HG02884 (cell line): ENCODE results near the gene MYBPH.

Source experiments
- ATAC-seq: cut with Tn5 transposase; IDR thresholded peaks from one replicate; pipeline ENCODE4 v1.9.1; 2021; ENCODE audit warnings: mild to moderate bottlenecking, moderate library complexity; ENCODE audit not compliant: unreplicated experiment

MYBPH gene

DNA sequence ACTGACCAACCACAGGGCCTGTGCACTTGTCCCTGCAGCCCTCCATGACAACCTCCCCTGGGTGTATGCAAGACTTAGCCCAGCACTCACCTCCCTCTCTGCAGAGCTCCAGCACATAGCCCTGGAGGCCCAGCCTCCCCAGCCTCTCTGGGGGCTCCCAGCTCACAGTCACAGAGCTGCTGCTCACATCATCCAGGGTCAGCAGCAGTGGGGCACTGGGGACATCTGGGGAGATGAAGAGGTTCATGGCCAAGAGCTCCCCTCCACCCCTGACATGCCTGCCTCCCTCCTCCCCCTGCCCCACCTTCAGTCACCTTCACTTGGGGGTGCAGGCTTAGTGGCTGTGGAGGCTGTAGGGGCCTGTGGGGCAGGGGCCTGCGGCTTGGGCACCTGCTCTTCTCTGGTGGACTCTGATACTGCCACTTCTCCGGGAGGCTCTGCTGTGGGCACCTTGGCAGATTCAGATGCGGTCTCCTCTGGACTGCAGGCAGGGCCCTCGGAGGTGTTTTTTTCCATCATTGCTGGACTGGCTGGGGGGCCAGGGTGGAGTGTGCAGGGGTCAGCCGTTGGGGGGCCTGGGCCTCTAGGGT lies at the start of gene MYBPH:
Gene MYBPH (minus strand): TSS at position 590 of the 590 bp plus-strand sequence. CDS start 71 bp downstream, at position 519.
- ATAC-seq = no peak

- ATAC-seq = no peak
Measured at GRCh38 chr1:203225071-203225470, 49.4 kb upstream of the MYBPH start.

DNA sequence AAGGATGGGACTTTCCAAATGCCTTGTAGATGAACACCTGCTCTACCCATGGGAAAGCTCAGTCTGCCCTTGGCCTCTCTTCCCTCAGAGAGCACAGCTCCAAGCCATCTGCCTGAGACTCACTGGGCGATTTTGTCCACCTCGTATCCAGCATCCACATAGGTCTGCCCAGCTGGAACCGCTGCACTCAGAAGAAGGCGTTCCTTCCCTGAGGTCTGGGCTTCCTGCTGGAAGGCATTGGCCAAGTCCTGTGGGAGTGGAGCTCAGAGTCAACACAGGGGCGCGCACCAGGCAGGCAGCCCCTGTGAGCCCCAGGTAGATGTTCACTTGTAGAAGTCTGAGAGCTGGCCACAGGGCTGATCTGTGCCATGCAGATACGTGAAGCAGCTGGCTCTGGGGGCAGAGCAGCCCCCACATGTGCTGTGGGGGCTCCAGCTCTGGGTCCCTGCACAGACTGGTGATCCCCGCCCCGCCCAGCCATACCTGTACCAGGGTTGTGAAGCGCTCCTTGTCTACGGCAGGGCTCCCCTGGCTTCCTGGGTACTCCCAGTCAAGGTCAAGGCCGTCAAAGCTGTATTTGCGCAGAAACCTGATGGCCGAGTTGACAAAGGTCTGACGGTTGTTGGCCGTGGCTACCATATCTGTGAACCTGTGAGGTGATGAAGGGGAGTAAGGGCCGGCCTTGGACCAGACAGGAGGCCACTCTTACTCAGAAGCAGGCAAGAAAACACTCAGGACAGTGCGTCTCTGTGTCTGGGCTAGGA lies 47.6 kb upstream of the MYBPH start:
- ATAC-seq = no peak

- no peak for ATAC-seq
Measured at GRCh38 chr1:203219934-203220333, 44.3 kb upstream of the MYBPH start.

DNA sequence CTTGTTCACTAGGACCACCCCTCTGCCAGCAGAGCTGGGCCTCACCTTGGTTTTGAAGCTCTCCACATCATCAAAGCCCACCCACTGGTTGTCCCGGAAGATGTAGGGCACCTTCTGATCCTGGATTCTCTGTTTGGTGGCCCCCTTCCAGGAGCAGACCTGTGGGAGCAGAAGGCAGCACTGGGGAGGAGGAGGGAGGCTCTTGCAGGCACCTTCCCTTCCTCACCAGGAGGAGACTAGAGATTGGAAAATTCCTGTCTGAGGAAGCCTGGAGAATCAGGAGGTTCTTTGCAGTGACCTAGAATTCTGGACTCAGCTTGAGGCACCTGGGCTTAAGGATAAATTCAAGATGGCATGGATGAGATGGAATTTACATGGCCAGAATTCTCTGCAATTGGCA lies 43.5 kb upstream of the MYBPH start:
- ATAC-seq = no peak

DNA sequence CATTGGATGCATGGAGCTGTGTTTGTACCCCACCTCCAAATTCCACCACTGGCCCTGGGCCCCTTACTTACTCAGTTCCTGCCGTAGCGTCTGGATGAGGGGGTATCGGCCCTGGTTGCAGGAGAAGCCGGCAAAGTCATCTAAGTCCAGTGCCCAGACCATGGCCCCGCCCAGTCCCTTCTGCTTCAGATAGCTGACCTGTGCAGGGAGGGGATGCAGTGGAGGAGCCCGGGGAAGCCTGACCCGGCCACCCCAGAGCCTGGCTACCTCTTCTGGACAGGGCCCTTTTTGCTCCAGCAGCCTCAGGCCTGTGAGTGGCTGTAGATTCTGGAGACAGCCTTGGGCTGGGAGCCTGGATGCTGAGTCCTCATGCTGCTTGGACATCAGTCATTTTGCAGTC lies 42.0 kb upstream of the MYBPH start:
- ATAC-seq = no peak

- ATAC-seq = no peak
Measured at GRCh38 chr1:203217139-203217655, 41.6 kb upstream of the MYBPH start.

DNA sequence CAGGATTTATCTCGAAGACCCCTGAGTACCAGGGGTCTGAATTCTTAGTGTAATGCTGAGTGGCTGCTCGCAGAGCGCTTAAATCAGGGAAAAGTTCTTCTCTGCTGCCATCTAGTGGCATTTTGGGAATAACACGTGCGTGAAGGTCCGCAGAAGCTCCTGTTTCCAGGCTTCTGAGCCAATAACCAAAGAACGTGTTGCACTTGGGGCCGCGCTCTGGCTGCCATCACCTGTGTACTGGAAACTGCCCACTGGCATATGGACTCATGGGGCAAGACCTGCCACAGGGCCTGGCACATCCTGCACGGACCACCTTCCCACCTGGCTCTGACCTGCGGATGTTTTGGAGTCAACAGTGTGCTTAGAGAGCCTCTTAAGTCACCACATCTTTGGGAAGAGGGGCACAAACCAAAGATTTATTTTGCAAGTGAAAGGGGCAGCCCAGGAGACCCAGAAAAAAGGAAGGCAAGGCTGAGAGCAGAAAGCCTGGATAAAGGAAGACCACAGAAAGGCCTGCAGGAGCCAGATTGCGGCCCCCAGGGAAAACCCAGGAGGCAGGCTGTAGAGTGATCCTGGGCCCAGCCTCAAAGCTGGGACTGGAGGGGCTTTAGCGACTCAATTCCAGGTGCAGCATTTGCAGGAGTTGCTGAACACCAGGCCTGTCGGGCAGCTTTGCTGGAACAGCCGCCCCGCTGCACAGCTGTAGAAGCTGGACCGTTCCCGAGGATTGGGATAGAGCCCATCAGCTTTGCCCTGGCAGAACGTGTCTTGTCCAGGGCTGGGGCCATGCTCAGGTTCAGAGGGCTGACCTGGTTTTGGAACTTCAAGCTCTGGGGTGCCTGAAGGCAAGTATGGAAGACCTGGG lies 40.9 kb upstream of the MYBPH start:
- ATAC-seq = no peak

GRCh38 chr1:203215573-203215972 lies 39.9 kb upstream of the MYBPH start:
- ATAC-seq = no peak

GRCh38 chr1:203214871-203215270 lies 39.2 kb upstream of the MYBPH start:
- no peak for ATAC-seq

- ATAC-seq = no peak
Measured at GRCh38 chr1:203213126-203213525, 37.5 kb upstream of the MYBPH start.

GRCh38 chr1:203211812-203212211 lies 36.2 kb upstream of the MYBPH start:
- ATAC-seq = no peak

DNA sequence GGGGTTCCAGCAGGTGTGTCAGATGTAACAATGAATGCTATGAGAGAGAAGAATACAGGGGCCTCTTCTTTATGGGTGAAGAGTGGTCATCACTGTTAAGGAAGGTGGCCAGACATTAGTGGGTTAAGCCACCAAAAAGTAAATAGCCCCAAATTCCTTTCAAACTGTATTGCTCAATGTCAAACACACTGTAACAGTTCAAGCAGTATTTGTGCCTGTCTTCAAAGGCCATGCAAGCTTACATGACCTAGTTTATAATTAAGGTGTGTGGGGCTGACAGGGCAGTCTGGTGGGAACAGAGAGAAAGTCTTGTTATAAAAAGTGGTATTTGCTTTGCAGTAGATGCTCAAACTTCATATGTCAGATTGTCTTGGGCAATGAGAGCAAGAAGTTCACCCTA lies 35.4 kb upstream of the MYBPH start:
- no peak for ATAC-seq

GRCh38 chr1:203210350-203210749 lies 34.7 kb upstream of the MYBPH start:
- no peak for ATAC-seq

DNA sequence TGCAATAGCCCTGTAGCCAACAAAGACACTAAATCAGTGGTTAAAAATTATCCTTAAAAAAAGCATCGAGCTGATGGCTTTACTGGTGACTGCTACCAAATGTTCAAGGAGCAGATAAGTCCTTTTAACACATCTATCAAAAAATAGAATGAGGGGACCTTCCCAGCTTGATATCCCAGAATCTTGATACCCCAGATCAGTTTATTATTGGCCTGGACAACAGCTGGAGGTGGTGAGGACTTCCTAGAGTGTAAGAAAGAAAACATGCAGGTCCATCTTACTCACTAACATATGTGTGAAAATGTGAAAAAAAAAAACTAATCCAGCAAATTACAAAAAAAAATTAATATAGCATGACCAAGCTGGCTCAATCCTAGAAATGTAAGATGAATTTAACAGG lies 32.6 kb upstream of the MYBPH start:
- ATAC-seq = no peak

GRCh38 chr1:203207751-203208150 lies 32.1 kb upstream of the MYBPH start:
- no peak for ATAC-seq

DNA sequence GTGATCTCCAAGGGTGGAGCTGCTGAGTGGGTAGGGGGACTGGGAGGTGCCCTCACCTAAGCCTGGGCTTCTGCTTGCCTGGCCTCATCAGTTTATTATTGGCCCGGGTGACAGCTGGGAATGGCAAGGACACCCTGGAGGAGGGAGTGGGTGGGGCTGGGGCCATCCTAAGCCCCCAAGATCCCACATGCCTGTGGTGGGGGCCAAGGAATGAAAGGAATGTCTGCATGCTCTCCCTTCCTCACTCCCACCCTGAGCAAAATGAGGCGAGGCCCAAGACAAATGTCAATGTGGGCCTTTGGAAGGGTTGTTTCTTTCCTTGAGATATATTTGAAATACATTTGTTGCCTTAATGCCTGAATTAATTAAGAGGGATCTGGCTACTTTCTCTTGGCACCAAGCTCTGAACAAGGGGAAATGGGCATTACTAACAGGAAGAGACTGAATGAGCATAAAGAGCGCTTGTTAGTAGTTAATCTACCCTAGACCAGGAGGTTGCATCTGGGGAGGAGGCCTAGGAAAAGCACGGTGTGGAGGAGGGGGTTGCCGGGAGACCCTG lies 30.6 kb upstream of the MYBPH start:
- ATAC-seq = no peak

DNA sequence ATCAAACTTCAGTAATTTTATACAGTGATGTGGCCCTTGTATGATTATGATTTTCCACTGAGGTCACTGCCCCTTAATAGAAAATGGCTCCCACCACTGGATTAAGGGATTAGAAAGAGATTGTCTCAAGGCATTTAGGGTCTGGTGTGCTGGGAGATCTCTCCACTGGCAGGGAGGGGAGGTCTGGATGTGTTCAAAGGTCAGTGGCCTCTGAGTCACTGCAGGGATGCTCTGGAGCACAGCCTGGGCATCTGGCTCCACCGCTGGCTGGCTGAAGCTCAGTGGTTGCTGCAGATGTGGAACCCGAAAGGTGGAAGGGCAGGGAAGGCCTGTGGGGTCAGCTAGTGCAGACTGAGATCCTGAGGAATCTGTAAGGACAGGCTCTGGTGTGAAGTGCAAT lies 29.1 kb upstream of the MYBPH start:
- ATAC-seq = no peak

DNA sequence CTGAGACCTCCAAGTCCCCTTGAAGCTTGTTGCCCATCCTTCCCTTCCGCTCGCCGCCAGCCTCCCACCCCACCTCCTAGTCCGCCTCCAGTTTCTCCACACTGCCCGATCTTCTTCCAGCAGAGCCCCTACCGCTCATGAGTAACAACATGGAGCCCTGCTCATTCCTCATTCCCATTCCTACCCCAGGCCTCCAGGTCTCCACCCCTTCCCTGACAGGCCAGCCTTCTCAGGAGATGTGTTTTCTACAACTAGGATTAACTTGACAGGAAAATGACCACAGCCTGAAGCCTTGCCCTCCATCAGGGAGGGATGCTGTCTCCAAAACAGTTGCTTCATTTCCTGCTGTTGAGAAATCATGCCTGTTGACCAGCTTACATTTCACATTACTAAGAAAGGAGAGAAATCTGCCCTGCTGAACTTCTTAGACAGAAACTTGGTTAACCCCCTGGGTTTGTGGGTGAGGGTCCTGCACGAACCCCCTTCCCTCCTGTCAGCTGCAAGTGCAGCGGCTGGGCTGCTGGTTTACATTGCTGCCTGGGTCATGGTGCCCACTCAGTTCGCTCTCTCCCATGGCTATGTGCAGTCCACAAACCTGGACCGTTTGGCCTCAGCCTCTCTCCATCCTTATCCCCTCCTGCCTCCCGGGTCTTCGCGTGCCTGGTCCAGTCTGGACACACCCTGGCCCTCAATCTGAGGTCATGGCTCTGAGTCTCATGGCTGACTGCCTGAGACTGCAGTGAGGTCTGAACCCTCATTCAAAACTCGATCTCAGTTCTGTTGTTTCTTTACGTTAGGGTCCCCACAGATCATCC lies 27.0 kb upstream of the MYBPH start:
- no peak for ATAC-seq

GRCh38 chr1:203201516-203202205 lies 26.0 kb upstream of the MYBPH start:
- ATAC-seq = no peak
